Measurements from ENCODE around the gene ANKRD27. TPM values are rescaled to one million over a fixed set of nuclear protein-coding genes. Genes with fewer than 3 reads are reported as not detected.

ANKRD27 gene
- total RNA-seq, 1 experiment from 2014 or later = 48.1 TPM

GRCh38 chr19:32680986-32681385, 6.0 kb upstream of the ANKRD27 start:
- no peaks in the 10 kb centered on the region for H3K9me3 ChIP-seq (ENCODE audit: control insufficient read depth in 1 of 2, insufficient read depth in 1 of 2, low read depth in 1 of 2, low read length in 2 of 2)
- no peaks in the 10 kb centered on the region for H3K36me3 ChIP-seq (ENCODE audit: control insufficient read depth in 1 of 2, insufficient read depth in 2 of 2, low read length in 2 of 2)
- H3K9me2 ChIP-seq (ENCODE audit: insufficient read depth) = no peaks in the 10 kb centered on the region
- CTCF ChIA-PET = no interaction called here
- no peaks in the 10 kb centered on the region for H4K20me1 ChIP-seq (ENCODE audit: insufficient read depth)
- no peak overlapping the region for H3K4me3 ChIP-seq (replicated peaks in 1 of 2; ENCODE audit: low read depth in 1 of 2, low read length in 2 of 2)
- POLR2A ChIA-PET = no interaction called here
- H2AFZ ChIP-seq (ENCODE audit: low read depth, low read length, poor library complexity, severe bottlenecking) = no peak overlapping the region
- H3K79me2 ChIP-seq (ENCODE audit: insufficient read depth, low read length) = no peaks in the 10 kb centered on the region
- TF ChIP-seq POLR2A (IDR thresholded peaks at IDR 0.05; ENCODE audit: borderline replicate concordance, extremely low read depth, insufficient read depth, insufficient read length) (no peak), YY1 (IDR thresholded peaks at IDR 0.05; ENCODE audit: extremely low read depth, insufficient replicate concordance, low read depth, low read length) (no peak)
- BruUV-seq (replicated peaks) = no TSS peak
- intact Hi-C loops (cut with micrococcal nuclease) = no loop called here
- RAD21 ChIA-PET (ENCODE audit: low non-redundant PET in 1 of 2, low total read pairs in 2 of 2, uncharacterized antibody in 2 of 2, unreplicated experiment in 2 of 2) = no interaction called here
- DNase-seq (ENCODE audit: low read depth, low spot score) (no peak), ATAC-seq (no peak)
- no peak overlapping the region for H3K4me2 ChIP-seq (ENCODE audit: low read length)
- no peaks in the 10 kb centered on the region for H3K27me3 ChIP-seq (ENCODE audit: insufficient read depth, low read length)
- H3K9ac ChIP-seq (ENCODE audit: low read length) = no peak overlapping the region
- no peak overlapping the region for H3K27ac ChIP-seq (ENCODE audit: low read depth, low read length)
- H3K4me1 ChIP-seq (ENCODE audit: control insufficient read depth in 1 of 2, insufficient read depth in 2 of 2, low read length in 2 of 2) = peaks cover 2 to 5% of the 10 kb centered on the region in 2 experiments; a peak in 3 of 4 replicates

GRCh38 chr19:32677657-32678056, 2.7 kb upstream of the ANKRD27 start:
- Histone ChIP-seq H3K4me1 (ENCODE audit: control insufficient read depth in 1 of 2, insufficient read depth in 2 of 2, low read length in 2 of 2) (peaks cover 14 to 23% of the 10 kb centered on the region in 2 experiments), H4K20me1 (ENCODE audit: insufficient read depth) (no peaks in the 10 kb centered on the region), H3K9ac (ENCODE audit: low read length) (no peak overlapping the region), H3K9me2 (ENCODE audit: insufficient read depth) (no peaks in the 10 kb centered on the region), H3K27ac (ENCODE audit: low read depth, low read length) (no peak overlapping the region), H3K4me3 (replicated peaks in 1 of 2; ENCODE audit: low read depth in 1 of 2, low read length in 2 of 2) (no peak overlapping the region), H3K27me3 (ENCODE audit: insufficient read depth, low read length) (no peaks in the 10 kb centered on the region), H2AFZ (ENCODE audit: low read depth, low read length, poor library complexity, severe bottlenecking) (no peak overlapping the region), H3K79me2 (ENCODE audit: insufficient read depth, low read length) (peaks cover 19% of the 10 kb centered on the region), H3K4me2 (ENCODE audit: low read length) (no peak overlapping the region), H3K9me3 (ENCODE audit: control insufficient read depth in 1 of 2, insufficient read depth in 1 of 2, low read depth in 1 of 2, low read length in 2 of 2) (no peaks in the 10 kb centered on the region), H3K36me3 (ENCODE audit: control insufficient read depth in 1 of 2, insufficient read depth in 2 of 2, low read length in 2 of 2) (no peaks in the 10 kb centered on the region)
- BruUV-seq (replicated peaks) = no TSS peak
- CTCF ChIA-PET = no interaction called here
- POLR2A ChIA-PET = no interaction called here
- TF ChIP-seq SRF (IDR thresholded peaks at IDR 0.05; ENCODE audit: low read depth) (no peak), ZNF274 (IDR thresholded peaks at IDR 0.05; ENCODE audit: low read depth, low read length) (no peak), MAX (IDR thresholded peaks at IDR 0.05) (no peak), EZH2 (IDR thresholded peaks at IDR 0.05) (no peak), REST (IDR thresholded peaks at IDR 0.05; ENCODE audit: low read depth) (no peak)
- ATAC-seq (no peak), DNase-seq (ENCODE audit: low read depth, low spot score) (no peak)
- intact Hi-C loops (cut with micrococcal nuclease) = no loop called here
- RAD21 ChIA-PET (ENCODE audit: low non-redundant PET in 1 of 2, low total read pairs in 2 of 2, uncharacterized antibody in 2 of 2, unreplicated experiment in 2 of 2) = no interaction called here
